ENCODE measurements around the gene ZNF275. TPM values are rescaled to one million over a fixed set of nuclear protein-coding genes. Genes with fewer than 3 reads are reported as not detected.

The ZNF275 gene
- total and polyA plus RNA-seq, 2 experiments from 2014 or later = 4.0 to 10.2 TPM

- no peaks in the 10 kb centered on the region for H4K20me1 ChIP-seq (ENCODE audit: insufficient read depth, poor library complexity, severe bottlenecking)
- H3K4me2 ChIP-seq = no peak overlapping the region
- H3K4me3 ChIP-seq = no peak overlapping the region
- DNase-seq (ENCODE audit: low spot score) = no peak
- H3K27ac ChIP-seq = no peak overlapping the region
- WGBS (ENCODE audit: low lambda C conversion rate, missing lambda C conversion rate) = 67% methylated on average over 7 of the region's 7 CpGs
- no peaks in the 10 kb centered on the region for H3K9me2 ChIP-seq (replicated peaks; ENCODE audit: insufficient read depth)
- H3K27me3 ChIP-seq = no peaks in the 10 kb centered on the region
- no peaks in the 10 kb centered on the region for H3K4me1 ChIP-seq (ENCODE audit: insufficient read depth)
- no peaks in the 10 kb centered on the region for H3K9me3 ChIP-seq (ENCODE audit: low read depth)
- H3K79me2 ChIP-seq = no peaks in the 10 kb centered on the region
- H2AFZ ChIP-seq = no peak overlapping the region
- no peak for TF ChIP-seq EZH2 (IDR thresholded peaks at IDR 0.05; ENCODE audit: borderline replicate concordance)
- H3K36me3 ChIP-seq (replicated peaks; ENCODE audit: insufficient read depth, low read depth) = no peaks in the 10 kb centered on the region
These were observed 40.5 kb downstream of the ZNF275 start for GRCh38 chrX:153374426-153374825.

DNA sequence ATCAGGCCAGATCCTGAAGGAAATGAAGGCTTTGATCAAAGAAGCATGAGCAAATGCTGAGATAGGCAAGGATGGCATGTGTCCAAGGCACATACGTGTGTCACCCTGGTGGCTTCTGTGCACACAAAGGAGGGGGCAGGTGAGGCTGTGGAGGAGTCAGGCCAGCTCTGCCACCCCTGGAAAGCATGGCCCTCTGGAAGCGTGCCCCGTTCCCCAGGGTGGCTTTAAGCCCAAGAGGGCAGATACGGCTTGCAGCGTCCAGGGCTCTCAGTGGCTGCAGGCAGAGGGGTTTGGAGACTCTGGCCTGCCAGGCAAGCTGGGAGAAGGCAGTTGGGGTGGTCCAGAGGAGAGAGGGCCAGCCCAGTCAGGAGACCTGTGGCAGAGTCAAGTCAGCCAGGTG is 41.6 kb downstream of the ZNF275 start:
- no peak for DNase-seq (ENCODE audit: low spot score)
- Histone ChIP-seq H3K27me3 (no peaks in the 10 kb centered on the region), H3K36me3 (replicated peaks; ENCODE audit: insufficient read depth, low read depth) (no peaks in the 10 kb centered on the region), H3K27ac (no peak overlapping the region), H3K4me3 (no peak overlapping the region), H3K4me1 (ENCODE audit: insufficient read depth) (no peaks in the 10 kb centered on the region), H3K4me2 (no peak overlapping the region), H2AFZ (no peak overlapping the region), H3K9me3 (ENCODE audit: low read depth) (no peaks in the 10 kb centered on the region), H4K20me1 (ENCODE audit: insufficient read depth, poor library complexity, severe bottlenecking) (no peaks in the 10 kb centered on the region), H3K79me2 (no peaks in the 10 kb centered on the region), H3K9me2 (replicated peaks; ENCODE audit: insufficient read depth) (no peaks in the 10 kb centered on the region)
- TF ChIP-seq EZH2phosphoT487 (IDR thresholded peaks at IDR 0.05; ENCODE audit: low read depth, severe bottlenecking, unreplicated experiment) (no peak), EZH2 (IDR thresholded peaks at IDR 0.05; ENCODE audit: borderline replicate concordance) (no peak)
- TF ChIP-seq, protein P1, sequence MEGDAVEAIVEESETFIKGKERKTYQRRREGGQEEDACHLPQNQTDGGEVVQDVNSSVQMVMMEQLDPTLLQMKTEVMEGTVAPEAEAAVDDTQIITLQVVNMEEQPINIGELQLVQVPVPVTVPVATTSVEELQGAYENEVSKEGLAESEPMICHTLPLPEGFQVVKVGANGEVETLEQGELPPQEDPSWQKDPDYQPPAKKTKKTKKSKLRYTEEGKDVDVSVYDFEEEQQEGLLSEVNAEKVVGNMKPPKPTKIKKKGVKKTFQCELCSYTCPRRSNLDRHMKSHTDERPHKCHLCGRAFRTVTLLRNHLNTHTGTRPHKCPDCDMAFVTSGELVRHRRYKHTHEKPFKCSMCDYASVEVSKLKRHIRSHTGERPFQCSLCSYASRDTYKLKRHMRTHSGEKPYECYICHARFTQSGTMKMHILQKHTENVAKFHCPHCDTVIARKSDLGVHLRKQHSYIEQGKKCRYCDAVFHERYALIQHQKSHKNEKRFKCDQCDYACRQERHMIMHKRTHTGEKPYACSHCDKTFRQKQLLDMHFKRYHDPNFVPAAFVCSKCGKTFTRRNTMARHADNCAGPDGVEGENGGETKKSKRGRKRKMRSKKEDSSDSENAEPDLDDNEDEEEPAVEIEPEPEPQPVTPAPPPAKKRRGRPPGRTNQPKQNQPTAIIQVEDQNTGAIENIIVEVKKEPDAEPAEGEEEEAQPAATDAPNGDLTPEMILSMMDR (IDR thresholded peaks at IDR 0.05; ENCODE audit: poor library complexity) = no peak
- 94% methylated on average over 5 of the region's 5 CpGs for WGBS (ENCODE audit: low lambda C conversion rate, missing lambda C conversion rate)

DNA sequence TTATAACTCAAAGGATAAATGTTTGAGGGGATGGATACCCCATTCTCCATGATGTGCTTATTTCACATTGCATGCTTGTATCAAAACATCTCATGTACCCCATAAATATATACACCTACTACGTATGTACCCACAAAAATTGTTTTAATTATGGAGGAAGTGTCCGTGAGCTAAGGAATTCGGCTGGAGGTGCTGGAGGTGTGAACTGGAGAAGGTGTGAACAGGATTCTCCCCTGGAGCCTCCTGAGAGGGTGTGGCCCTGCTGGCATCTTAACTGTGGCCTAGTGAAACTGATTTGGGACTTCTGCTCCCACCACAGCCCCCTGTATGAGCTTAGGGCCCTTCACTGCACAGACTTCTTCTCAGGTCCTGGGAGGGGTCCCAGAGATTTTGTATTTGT is 43.8 kb downstream of the ZNF275 start:
- Histone ChIP-seq H4K20me1 (ENCODE audit: insufficient read depth, poor library complexity, severe bottlenecking) (no peaks in the 10 kb centered on the region), H3K36me3 (replicated peaks; ENCODE audit: insufficient read depth, low read depth) (no peaks in the 10 kb centered on the region), H3K79me2 (no peaks in the 10 kb centered on the region), H2AFZ (no peak overlapping the region), H3K4me2 (no peak overlapping the region), H3K9me2 (replicated peaks; ENCODE audit: insufficient read depth) (no peaks in the 10 kb centered on the region), H3K9me3 (ENCODE audit: low read depth) (no peaks in the 10 kb centered on the region), H3K4me3 (no peak overlapping the region), H3K4me1 (ENCODE audit: insufficient read depth) (no peaks in the 10 kb centered on the region), H3K27ac (no peak overlapping the region), H3K27me3 (no peaks in the 10 kb centered on the region)
- DNase-seq (ENCODE audit: low spot score) = no peak
- 82% methylated on average over 3 of the region's 3 CpGs for WGBS (ENCODE audit: low lambda C conversion rate, missing lambda C conversion rate)
- no peak for TF ChIP-seq EZH2 (IDR thresholded peaks at IDR 0.05; ENCODE audit: borderline replicate concordance)
- TF ChIP-seq, protein P1 (IDR thresholded peaks at IDR 0.05; ENCODE audit: poor library complexity) = no peak
- TF ChIP-seq EZH2phosphoT487 (IDR thresholded peaks at IDR 0.05; ENCODE audit: low read depth, severe bottlenecking, unreplicated experiment) = no peak

DNA sequence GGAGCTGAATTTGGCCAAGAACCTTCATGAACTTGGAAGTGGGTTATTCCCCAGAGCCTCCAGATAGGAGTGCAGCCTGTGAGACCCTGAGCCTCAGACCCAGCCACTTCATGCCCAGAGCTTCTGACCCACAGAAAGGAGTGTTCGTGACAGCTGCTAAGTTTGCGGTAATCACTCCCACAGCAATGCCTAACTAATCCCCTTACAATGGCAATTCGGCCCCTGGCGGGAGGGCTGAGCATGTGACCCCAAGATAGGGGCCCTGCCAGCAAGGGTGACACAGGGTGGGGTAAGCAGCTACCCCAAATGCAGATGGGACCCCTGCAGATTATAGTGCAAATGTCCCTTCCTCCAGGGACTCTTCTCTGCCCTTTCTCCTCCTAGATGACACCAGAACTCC is 44.7 kb downstream of the ZNF275 start:
- no peaks in the 10 kb centered on the region for H3K27me3 ChIP-seq
- H3K36me3 ChIP-seq (replicated peaks; ENCODE audit: insufficient read depth, low read depth) = no peaks in the 10 kb centered on the region
- no peak overlapping the region for H2AFZ ChIP-seq
- no peaks in the 10 kb centered on the region for H4K20me1 ChIP-seq (ENCODE audit: insufficient read depth, poor library complexity, severe bottlenecking)
- no peaks in the 10 kb centered on the region for H3K9me2 ChIP-seq (replicated peaks; ENCODE audit: insufficient read depth)
- H3K79me2 ChIP-seq = no peaks in the 10 kb centered on the region
- H3K4me3 ChIP-seq = no peak overlapping the region
- H3K27ac ChIP-seq = no peak overlapping the region
- H3K4me1 ChIP-seq (ENCODE audit: insufficient read depth) = no peaks in the 10 kb centered on the region
- TF ChIP-seq EZH2 (IDR thresholded peaks at IDR 0.05; ENCODE audit: borderline replicate concordance) = no peak
- TF ChIP-seq EZH2phosphoT487 (IDR thresholded peaks at IDR 0.05; ENCODE audit: low read depth, severe bottlenecking, unreplicated experiment) = no peak
- TF ChIP-seq, protein P1 (IDR thresholded peaks at IDR 0.05; ENCODE audit: poor library complexity) = no peak
- H3K4me2 ChIP-seq = no peak overlapping the region
- no peaks in the 10 kb centered on the region for H3K9me3 ChIP-seq (ENCODE audit: low read depth)
- 87% methylated on average over 4 of the region's 4 CpGs for WGBS (ENCODE audit: low lambda C conversion rate, missing lambda C conversion rate)
- no peak for DNase-seq (ENCODE audit: low spot score)

All from hepatocyte (in vitro differentiated cells).